Measurements from ENCODE around the gene ULBP3.

ULBP3 gene

DNA sequence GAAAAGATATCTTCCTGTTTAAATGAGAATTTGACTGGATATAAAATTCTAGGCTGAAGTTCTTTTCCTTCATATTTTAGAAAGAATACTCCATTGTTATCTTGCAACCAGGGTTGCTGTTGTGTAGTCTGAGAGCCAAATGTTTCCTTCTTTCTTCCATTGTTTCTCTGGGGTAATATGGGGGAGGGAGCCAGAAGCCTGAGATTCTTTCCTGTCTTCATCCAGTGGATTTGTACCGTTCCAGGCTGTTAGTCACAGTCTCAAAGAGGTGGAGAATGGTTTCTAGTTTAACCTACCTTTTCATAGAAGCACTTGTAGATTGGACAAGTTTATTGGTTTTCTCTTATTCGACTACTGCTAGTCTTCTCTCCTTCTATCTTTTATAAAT is 6.1 kb upstream of the ULBP3 start:
- TF ChIP-seq, protein P1, sequence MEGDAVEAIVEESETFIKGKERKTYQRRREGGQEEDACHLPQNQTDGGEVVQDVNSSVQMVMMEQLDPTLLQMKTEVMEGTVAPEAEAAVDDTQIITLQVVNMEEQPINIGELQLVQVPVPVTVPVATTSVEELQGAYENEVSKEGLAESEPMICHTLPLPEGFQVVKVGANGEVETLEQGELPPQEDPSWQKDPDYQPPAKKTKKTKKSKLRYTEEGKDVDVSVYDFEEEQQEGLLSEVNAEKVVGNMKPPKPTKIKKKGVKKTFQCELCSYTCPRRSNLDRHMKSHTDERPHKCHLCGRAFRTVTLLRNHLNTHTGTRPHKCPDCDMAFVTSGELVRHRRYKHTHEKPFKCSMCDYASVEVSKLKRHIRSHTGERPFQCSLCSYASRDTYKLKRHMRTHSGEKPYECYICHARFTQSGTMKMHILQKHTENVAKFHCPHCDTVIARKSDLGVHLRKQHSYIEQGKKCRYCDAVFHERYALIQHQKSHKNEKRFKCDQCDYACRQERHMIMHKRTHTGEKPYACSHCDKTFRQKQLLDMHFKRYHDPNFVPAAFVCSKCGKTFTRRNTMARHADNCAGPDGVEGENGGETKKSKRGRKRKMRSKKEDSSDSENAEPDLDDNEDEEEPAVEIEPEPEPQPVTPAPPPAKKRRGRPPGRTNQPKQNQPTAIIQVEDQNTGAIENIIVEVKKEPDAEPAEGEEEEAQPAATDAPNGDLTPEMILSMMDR (IDR thresholded peaks at IDR 0.05), result no peak

DNA sequence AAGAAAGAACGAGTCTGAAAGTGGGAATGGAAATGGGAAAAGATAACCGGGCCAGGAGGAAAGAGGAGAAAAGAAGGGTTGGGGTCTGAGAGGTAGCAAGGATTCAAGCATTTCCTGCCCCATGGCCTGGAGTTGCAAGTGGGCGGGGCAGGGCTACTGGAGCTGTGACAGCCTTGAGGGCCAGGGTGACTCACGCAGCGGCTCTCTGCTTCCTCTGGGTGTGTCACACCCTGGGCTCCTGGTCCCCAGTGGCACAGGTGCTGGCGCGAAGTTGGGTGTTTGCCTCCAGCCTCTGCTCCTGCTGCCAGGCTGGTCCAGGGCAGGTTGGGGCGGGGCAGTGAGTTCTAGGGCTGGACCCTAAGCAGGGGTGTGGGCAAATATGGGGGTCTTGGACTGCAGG is 3.3 kb upstream of the ULBP3 start:
- TF ChIP-seq, protein P1 (IDR thresholded peaks at IDR 0.05), result no peak

DNA sequence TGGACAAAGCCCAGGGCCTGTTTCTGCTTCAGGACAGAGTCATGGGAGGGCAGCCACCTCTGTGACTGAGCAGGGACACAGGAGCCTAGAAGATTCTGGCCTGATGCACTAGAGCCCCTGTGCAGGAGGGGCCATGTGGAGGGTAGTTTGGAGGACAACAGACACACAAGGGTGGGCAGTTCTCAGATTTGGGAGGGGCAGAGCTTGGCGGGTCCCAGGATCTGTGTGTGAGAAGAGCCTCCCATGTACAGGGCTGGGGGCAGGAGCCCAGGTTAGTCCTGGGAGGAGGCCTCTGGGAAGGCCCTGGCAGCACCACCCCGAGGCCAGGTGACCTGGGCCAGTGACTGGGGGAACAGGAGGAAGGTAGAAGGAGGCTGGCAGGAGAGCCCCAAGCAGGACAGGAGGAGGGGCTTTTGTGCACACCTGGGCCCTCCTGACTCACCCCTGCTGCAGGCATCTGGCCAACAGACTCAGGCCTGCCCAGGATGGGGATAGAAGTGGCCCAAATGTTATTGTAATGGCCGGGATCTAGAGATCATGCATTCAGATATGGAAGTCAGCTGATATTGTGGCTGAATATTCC is 1.4 kb upstream of the ULBP3 start:
- TF ChIP-seq, protein P1 (IDR thresholded peaks at IDR 0.05), result no peak

DNA sequence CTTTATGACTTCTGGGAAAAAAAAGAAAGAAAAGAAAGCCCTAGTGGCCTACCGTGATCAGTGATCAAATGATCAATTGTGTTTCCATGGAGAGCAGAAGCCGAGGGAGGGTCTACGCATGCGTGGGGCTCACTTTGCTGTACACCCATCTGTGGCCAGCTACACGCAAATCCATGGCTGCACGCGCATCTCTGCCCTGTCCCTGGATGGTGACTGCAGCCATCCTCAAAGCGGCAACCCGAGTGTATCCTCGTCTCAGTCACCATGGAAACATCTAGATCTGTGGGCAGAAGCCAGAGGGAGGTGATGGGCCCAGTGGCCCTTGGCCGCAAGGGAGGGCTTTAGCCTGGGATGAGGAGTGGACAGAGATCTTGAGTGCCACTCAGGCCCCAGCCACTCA is 785 bp upstream of the ULBP3 start:
- TF ChIP-seq, protein P1 (IDR thresholded peaks at IDR 0.05), result no peak

DNA sequence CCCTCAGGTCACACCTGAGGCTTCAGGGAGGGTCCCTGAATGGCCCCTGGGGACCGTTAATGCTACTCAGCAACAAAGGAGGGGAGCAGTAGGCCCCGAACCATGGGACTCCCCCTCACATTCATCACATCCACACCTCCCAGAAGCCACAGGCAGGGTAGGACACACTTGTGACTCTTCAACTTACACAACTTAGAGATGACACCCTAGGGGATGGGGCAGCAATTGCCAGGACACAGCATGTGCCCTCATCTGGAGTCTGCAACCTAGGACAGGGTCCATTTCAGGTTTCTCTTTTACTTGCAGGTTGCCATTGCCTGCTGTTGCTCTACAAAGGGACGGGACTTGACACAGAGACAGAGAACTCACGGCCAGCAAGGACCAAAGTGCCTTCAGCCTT is 770 bp downstream of the ULBP3 start:
- TF ChIP-seq, protein P1 (IDR thresholded peaks at IDR 0.05), result no peak

DNA sequence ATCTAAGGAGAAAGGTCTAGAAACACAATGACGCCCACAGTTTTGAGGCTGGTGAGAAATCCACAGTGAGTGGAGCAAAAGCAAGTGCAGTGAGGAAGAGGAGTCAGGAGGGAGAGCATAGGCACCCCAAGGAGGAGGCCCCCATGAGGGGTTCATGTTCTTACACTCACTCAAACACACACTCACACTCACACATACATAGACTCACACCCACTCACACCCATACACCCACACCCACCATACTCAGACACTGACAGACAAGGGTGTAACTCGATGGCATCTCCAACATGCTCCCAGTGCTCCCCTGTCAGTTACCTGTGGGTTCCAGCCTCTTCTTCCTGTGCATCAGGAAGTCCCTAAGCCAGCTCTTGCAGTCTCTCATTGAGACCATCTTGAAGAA is 3.8 kb downstream of the ULBP3 start:
- TF ChIP-seq, protein P1 (IDR thresholded peaks at IDR 0.05), result no peak

DNA sequence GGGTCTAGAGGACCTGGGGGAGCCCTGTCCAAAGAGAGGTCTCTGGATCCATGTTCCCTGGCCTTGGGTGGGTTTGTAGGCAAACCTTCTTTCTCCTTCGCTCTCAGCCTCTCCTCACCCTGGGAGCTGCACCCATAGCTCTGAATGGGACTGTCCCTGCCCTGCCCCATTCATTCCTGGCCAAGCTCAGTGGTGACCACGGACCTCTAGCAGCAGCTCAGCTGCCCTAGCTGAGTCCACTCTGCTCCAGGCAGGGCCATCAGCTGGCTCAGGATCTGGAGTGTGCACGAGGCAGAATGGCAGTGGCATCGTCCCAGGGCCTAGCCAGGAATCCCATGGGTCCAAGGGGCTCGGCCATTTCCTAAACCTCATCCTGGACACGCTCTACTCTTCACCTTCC is 5.3 kb downstream of the ULBP3 start:
- TF ChIP-seq, protein P1 (IDR thresholded peaks at IDR 0.05), result no peak

DNA sequence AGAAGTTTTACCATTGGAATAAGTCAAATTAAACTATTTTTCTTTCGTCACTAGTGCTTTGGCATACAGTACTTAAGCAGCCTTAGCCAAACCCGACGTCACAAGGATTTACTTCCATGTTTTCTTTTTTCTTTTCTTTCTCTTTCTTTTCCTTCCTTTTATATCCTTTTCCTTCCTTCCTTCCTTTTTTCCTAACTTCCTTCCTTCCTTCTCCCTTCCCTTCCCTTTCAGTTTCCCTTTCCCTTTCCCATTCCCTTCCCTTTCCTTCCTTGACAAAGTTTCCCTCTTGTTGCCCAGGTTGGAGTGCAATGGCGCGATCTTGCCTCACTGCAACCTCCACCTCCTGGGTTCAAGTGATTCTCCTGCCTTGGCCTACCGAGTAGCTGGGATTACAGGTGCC is 9.9 kb downstream of the ULBP3 start:
- TF ChIP-seq, protein P1 (IDR thresholded peaks at IDR 0.05), result no peak

All from LNCAP (cell line).